Ovary (tissue), 3 donors: ENCODE measurements around the gene MYOZ3.

ENCODE experiments used
- CTCF ChIP-seq, 3 donors: fragments of 450-650 bp in 2 of 3; fragments of 200-600 bp in 1 of 3; IDR thresholded peaks; one replicate each; pipeline versions ENCODE4 v1.5.1 to v1.8.0; 2016 to 2022; ENCODE audit warnings: antibody characterized with exemption in 3 of 3, mild to moderate bottlenecking in 1 of 3
- EP300 ChIP-seq: sonication (generic); formaldehyde crosslinking; IDR thresholded peaks from one replicate; pipeline ENCODE4 v1.6.1; 2017; ENCODE audit warnings: antibody characterized with exemption
- POLR2A ChIP-seq: fragments of 450-650 bp; IDR thresholded peaks from one replicate; pipeline ENCODE4 v1.6.1; 2017; ENCODE audit warnings: antibody characterized with exemption, mild to moderate bottlenecking, moderate library complexity
- donor health status: DM: no; HTN: no; CAD: no.

GRCh38 chr5:150648294-150649107 lies 12.6 kb upstream of the MYOZ3 start:
- no peak for TF ChIP-seq CTCF (IDR thresholded peaks at IDR 0.05)
- TF ChIP-seq POLR2A, result no peak
- no peak for TF ChIP-seq EP300
